Ovary (tissue), 3 donors: ENCODE measurements around the gene DCTPP1.

ENCODE experiments used
- POLR2A ChIP-seq: fragments of 450-650 bp; IDR thresholded peaks from one replicate; pipeline ENCODE4 v1.6.1; 2017; ENCODE audit warnings: antibody characterized with exemption, mild to moderate bottlenecking, moderate library complexity
- TF ChIP-seq, protein P1 (sequence below), 3 donors: fragments of 450-650 bp in 2 of 3; fragments of 200-600 bp in 1 of 3; IDR thresholded peaks; one replicate each; pipeline versions ENCODE4 v1.5.1 to v1.8.0; 2016 to 2022; ENCODE audit warnings: antibody characterized with exemption in 3 of 3, mild to moderate bottlenecking in 1 of 3
- donor health status: DM: no; HTN: no; CAD: no.

DNA sequence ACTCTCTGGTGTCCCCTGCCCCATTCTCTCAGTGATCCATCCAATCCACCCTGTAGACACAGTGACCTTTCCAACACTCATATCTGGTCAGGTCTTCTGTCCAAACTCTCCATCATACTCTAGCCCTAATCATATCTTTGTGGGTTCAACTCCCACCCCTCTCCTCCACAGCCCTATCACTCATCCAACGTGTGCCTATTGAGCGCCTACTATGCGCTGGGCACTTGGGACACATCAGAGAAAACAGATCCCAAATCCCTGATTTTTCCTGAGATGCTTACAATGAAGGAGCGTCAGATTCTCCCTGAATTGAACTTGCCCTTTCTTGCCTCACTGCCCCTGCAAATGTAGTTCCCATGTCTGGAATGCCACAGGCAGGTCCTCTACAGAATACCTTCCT lies 1.8 kb downstream of the DCTPP1 start:
- no peak for TF ChIP-seq POLR2A
- TF ChIP-seq, protein P1, sequence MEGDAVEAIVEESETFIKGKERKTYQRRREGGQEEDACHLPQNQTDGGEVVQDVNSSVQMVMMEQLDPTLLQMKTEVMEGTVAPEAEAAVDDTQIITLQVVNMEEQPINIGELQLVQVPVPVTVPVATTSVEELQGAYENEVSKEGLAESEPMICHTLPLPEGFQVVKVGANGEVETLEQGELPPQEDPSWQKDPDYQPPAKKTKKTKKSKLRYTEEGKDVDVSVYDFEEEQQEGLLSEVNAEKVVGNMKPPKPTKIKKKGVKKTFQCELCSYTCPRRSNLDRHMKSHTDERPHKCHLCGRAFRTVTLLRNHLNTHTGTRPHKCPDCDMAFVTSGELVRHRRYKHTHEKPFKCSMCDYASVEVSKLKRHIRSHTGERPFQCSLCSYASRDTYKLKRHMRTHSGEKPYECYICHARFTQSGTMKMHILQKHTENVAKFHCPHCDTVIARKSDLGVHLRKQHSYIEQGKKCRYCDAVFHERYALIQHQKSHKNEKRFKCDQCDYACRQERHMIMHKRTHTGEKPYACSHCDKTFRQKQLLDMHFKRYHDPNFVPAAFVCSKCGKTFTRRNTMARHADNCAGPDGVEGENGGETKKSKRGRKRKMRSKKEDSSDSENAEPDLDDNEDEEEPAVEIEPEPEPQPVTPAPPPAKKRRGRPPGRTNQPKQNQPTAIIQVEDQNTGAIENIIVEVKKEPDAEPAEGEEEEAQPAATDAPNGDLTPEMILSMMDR (IDR thresholded peaks at IDR 0.05) = no peak
